ENCODE results near the gene POLE. TPM values are rescaled to one million over a fixed set of nuclear protein-coding genes. Genes with fewer than 3 reads are reported as not detected.
A peak's percentile ranks its signal among the peaks of the same experiment; 100 is the strongest.

POLE gene
- total and polyA plus RNA-seq, 9 of the 15 experiments (the other 6 are each of a cell fraction or from before 2014, with no cell fraction given): 2.4 to 154 (median 49.6) TPM

DNA sequence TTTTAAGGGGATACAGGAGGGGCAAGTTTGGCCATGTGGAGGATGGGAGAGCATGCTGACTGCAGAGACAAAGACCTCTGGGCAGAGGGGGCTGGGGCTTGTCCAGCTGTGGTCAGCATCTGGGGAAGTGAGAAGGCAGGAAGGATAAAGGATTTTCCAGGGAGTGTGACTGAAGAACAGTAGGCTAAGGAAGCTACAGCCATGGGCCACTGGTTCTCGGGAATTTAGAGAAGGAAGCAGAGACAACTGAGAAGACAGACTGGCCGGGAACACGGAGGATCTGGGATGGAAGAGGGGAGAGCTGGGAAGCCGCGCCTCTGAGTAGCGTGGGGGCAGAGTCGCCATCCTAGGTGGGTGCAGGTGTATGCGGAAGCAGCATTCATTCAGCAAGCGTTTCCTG lies 16.5 kb upstream of the POLE start:
- no peak for ATAC-seq
- H3K27me3 ChIP-seq (ENCODE audit: control insufficient read depth in 2 of 2, insufficient read depth in 2 of 2, low read length in 2 of 2): no peaks in the 10 kb centered on the region

DNA sequence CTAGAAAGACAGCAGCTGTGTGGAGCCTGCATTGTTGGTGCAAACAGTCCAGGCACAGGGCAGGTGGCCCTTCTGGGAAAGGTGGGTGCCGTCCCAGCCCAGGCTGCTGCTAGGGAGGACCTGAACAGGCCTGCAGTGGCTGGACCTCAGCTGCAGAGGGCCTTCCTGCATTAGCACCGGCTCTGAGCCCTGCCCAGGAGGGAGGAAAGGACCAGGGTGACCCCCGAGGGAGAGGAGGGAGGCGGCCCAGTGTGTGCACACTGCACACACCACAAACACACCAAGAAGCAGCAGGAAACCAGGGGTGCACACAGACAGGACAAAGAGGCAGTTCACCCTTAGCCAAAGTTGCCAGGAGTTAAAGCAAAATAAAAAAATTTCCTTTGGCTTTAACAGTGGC lies 15.5 kb upstream of the POLE start:
- no peak overlapping the region for H3K4me2 ChIP-seq (ENCODE audit: insufficient read depth, low read length)
- no peaks in the 10 kb centered on the region for H3K79me2 ChIP-seq (ENCODE audit: control insufficient read depth, insufficient read depth, low read length)
- DNase-seq (ENCODE audit: extremely low read depth in 1 of 4, low spot score in 3 of 4): no peak
- FAIRE-seq: no peak
- no peaks in the 10 kb centered on the region for H3K9me3 ChIP-seq (replicated peaks; ENCODE audit: control insufficient read depth, insufficient read depth, low read depth, low read length)
- intact Hi-C loops (cut with micrococcal nuclease): no loop called here
- no peaks in the 10 kb centered on the region for H3K27me3 ChIP-seq (ENCODE audit: control insufficient read depth in 2 of 2, insufficient read depth in 2 of 2, low read length in 2 of 2)
- H3K9ac ChIP-seq (ENCODE audit: insufficient read depth in 1 of 2, low read depth in 2 of 2, low read length in 2 of 2): no peak overlapping the region; a peak in 1 of 4 replicates
- TF ChIP-seq, protein P1, sequence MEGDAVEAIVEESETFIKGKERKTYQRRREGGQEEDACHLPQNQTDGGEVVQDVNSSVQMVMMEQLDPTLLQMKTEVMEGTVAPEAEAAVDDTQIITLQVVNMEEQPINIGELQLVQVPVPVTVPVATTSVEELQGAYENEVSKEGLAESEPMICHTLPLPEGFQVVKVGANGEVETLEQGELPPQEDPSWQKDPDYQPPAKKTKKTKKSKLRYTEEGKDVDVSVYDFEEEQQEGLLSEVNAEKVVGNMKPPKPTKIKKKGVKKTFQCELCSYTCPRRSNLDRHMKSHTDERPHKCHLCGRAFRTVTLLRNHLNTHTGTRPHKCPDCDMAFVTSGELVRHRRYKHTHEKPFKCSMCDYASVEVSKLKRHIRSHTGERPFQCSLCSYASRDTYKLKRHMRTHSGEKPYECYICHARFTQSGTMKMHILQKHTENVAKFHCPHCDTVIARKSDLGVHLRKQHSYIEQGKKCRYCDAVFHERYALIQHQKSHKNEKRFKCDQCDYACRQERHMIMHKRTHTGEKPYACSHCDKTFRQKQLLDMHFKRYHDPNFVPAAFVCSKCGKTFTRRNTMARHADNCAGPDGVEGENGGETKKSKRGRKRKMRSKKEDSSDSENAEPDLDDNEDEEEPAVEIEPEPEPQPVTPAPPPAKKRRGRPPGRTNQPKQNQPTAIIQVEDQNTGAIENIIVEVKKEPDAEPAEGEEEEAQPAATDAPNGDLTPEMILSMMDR (IDR thresholded peaks at IDR 0.05 in 2 of 3, conservative IDR thresholded peaks at IDR 0.05 in 1 of 3; ENCODE audit: insufficient read depth in 2 of 3, low read depth in 1 of 3, low read length in 3 of 3): peak in 2 of 3 experiments; percentile 7; a peak in 1 of 6 replicates
- TF ChIP-seq TCFL5 (CRISPR knock-in tag; conservative IDR thresholded peaks at IDR 0.05) (no peak), POLR2G (IDR thresholded peaks at IDR 0.05; ENCODE audit: low read depth, low read length) (peak; percentile 46; the same call in 1 of the 2 replicates)
- H4K20me1 ChIP-seq (replicated peaks; ENCODE audit: control insufficient read depth, insufficient read depth, low read length): no peaks in the 10 kb centered on the region
- in situ Hi-C loops (cut with MboI): no loop called here
- peak; percentile 66 for ATAC-seq
- WGBS (ENCODE audit: insufficient coverage, low coverage, missing lambda C conversion rate): 94% methylated on average over 2 of the region's 4 CpGs
- peaks cover 68% of the 10 kb centered on the region for H3K36me3 ChIP-seq (ENCODE audit: control insufficient read depth, insufficient read depth, low read length)
- H3K9me1 ChIP-seq (ENCODE audit: control insufficient read depth, insufficient read depth, low read length): no peaks in the 10 kb centered on the region
- no peak overlapping the region for H2AFZ ChIP-seq (ENCODE audit: low read depth, low read length)
- no peak overlapping the region for H3K27ac ChIP-seq (ENCODE audit: extremely low read depth, low read depth, low read length)
- no TSS peak for BruUV-seq (replicated peaks)
- POLR2A ChIA-PET: interaction anchor here (0.9 kb wide), 1 partner anchor 10 kb away, joined by 4 read pairs; no protein-coding TSS in a partner anchor
- peaks cover 0 to 7% of the 10 kb centered on the region in 2 experiments; a peak in 2 of 5 replicates for H3K4me1 ChIP-seq (replicated peaks in 1 of 2; ENCODE audit: control insufficient read depth in 2 of 2, insufficient read depth in 2 of 2, low read length in 2 of 2)
- H3K4me3 ChIP-seq: no peak overlapping the region
- CTCF ChIA-PET (ENCODE audit: low intra/inter-chr PET ratio): no interaction called here

More for the DNA sequence above, 16.5 kb upstream of the POLE start:
- Histone ChIP-seq H3K4me2 (ENCODE audit: insufficient read depth, low read length) (no peak overlapping the region), H2AFZ (ENCODE audit: low read depth, low read length) (no peak overlapping the region), H3K36me3 (ENCODE audit: control insufficient read depth, insufficient read depth, low read length) (peaks cover 62% of the 10 kb centered on the region), H4K20me1 (replicated peaks; ENCODE audit: control insufficient read depth, insufficient read depth, low read length) (no peaks in the 10 kb centered on the region), H3K9me1 (ENCODE audit: control insufficient read depth, insufficient read depth, low read length) (no peaks in the 10 kb centered on the region), H3K4me3 (no peak overlapping the region), H3K4me1 (replicated peaks in 1 of 2; ENCODE audit: control insufficient read depth in 2 of 2, insufficient read depth in 2 of 2, low read length in 2 of 2) (peaks cover 0 to 7% of the 10 kb centered on the region in 2 experiments; a peak in 2 of 5 replicates), H3K9me3 (replicated peaks; ENCODE audit: control insufficient read depth, insufficient read depth, low read depth, low read length) (no peaks in the 10 kb centered on the region), H3K9ac (ENCODE audit: insufficient read depth in 1 of 2, low read depth in 2 of 2, low read length in 2 of 2) (peak overlapping the region in 1 of 2 experiments; percentile 23; a peak in 1 of 4 replicates), H3K27ac (ENCODE audit: extremely low read depth, low read depth, low read length) (no peak overlapping the region), H3K79me2 (ENCODE audit: control insufficient read depth, insufficient read depth, low read length) (no peaks in the 10 kb centered on the region)
- 95% methylated on average over 9 of the region's 9 CpGs for WGBS (ENCODE audit: insufficient coverage, low coverage, missing lambda C conversion rate)
- intact Hi-C loops (cut with micrococcal nuclease) (no loop called here), in situ Hi-C loops (cut with MboI) (no loop called here)
- no TSS peak for BruUV-seq (replicated peaks)
- ChIA-PET CTCF (ENCODE audit: low intra/inter-chr PET ratio) (no interaction called here), POLR2A (interaction anchor here (0.6 to 0.8 kb wide), 2 partner anchors 18 to 155 kb away, joined by 3 read pairs; no protein-coding TSS in a partner anchor)
- FAIRE-seq (no peak), DNase-seq (ENCODE audit: extremely low read depth in 1 of 4, low spot score in 3 of 4) (no peak)
- no peak for TF ChIP-seq ELF4 (CRISPR knock-in tag; IDR thresholded peaks at IDR 0.05)
- TF ChIP-seq POLR2G (IDR thresholded peaks at IDR 0.05; ENCODE audit: low read depth, low read length): peak; percentile 33; the same call in 1 of the 2 replicates
